ENCODE measurements around the gene GALT. TPM values are rescaled to one million over a fixed set of nuclear protein-coding genes. Genes with fewer than 3 reads are reported as not detected.
A peak's percentile ranks its signal among the peaks of the same experiment; 100 is the strongest.

The GALT gene
- total and polyA plus RNA-seq, 2 of the 4 experiments (the other 2 are of a cell fraction), result 15.8 to 34.6 TPM

- Histone ChIP-seq H3K14ac (replicated peaks; ENCODE audit: low read depth, low read length) (no peak overlapping the region), H3K4me3 (ENCODE audit: insufficient read depth, low read depth, low read length) (peak overlapping the region; percentile 69), H3K56ac (ENCODE audit: extremely low read depth, insufficient read depth, low read length) (no peak overlapping the region), H3K4me2 (ENCODE audit: low read depth, low read length) (peak overlapping the region; percentile 89), H4K20me1 (ENCODE audit: insufficient read depth, low read length) (no peaks in the 10 kb centered on the region), H3K4ac (ENCODE audit: low read depth, low read length) (no peak overlapping the region), H3K27me3 (ENCODE audit: control insufficient read depth, insufficient read depth, low read length) (no peaks in the 10 kb centered on the region), H2BK5ac (ENCODE audit: low read depth, low read length, poor library complexity, severe bottlenecking) (no peak overlapping the region), H2BK120ac (ENCODE audit: low read depth, low read length) (no peak overlapping the region), H2AK9ac (replicated peaks; ENCODE audit: low read depth, low read length, poor library complexity) (peak overlapping the region; percentile 71), H4K8ac (ENCODE audit: low read depth in 2 of 2, low read length in 2 of 2) (peak overlapping the region in 1 of 2 experiments; percentile 78; a peak in 2 of 4 replicates), H2AFZ (replicated peaks; ENCODE audit: low read length, poor library complexity) (peak overlapping the region; percentile 87), H3K36me3 (ENCODE audit: control insufficient read depth, insufficient read depth, low read length) (peaks cover 21% of the 10 kb centered on the region), H3K23ac (ENCODE audit: low read depth, low read length) (no peak overlapping the region), H3K4me1 (ENCODE audit: control insufficient read depth, insufficient read depth, low read length) (peaks cover 6% of the 10 kb centered on the region; the same call in 1 of the 2 replicates), H2BK15ac (ENCODE audit: low read depth, low read length) (no peak overlapping the region), H3K9me1 (ENCODE audit: insufficient read depth, low read length) (peaks cover 12% of the 10 kb centered on the region), H3K79me1 (ENCODE audit: low read depth in 1 of 2, low read length in 2 of 2) (peaks cover 8 to 18% of the 10 kb centered on the region in 2 experiments), H4K5ac (ENCODE audit: low read depth, low read length) (no peak overlapping the region), H3K18ac (ENCODE audit: low read depth, low read length) (no peak overlapping the region), H3K9ac (ENCODE audit: low read depth, low read length) (peak overlapping the region; percentile 65; the same call in 1 of the 2 replicates), H3K27ac (ENCODE audit: insufficient read depth, low read length) (no peak overlapping the region), H3K9me3 (ENCODE audit: control insufficient read depth, insufficient read depth, low read length) (no peaks in the 10 kb centered on the region), H4K91ac (ENCODE audit: insufficient read depth, low read depth, low read length) (no peak overlapping the region), H2BK20ac (ENCODE audit: low read depth, low read length) (no peak overlapping the region), H2AK5ac (ENCODE audit: low read depth, low read length) (no peak overlapping the region)
- DNase-seq, result peak; percentile 67
- 2% methylated on average over 10 of the region's 15 CpGs; no CpG with 5 or more reads in 1 of the 2 experiments for WGBS, 2 experiments (ENCODE audit: extremely low coverage in 2 of 2, insufficient read length in 1 of 2)
- POLR2A ChIA-PET (ENCODE audit: unreplicated experiment), result no interaction called here
- dilution Hi-C loops (cut with HindIII; ENCODE audit: low sequenced_read_pairs, unreplicated experiment) (no loop called here), in situ Hi-C loops (cut with MboI; ENCODE audit: low sequenced_read_pairs) (no loop called here), intact Hi-C loops (cut with micrococcal nuclease) (loop anchor here (1.0 kb wide), 2 partner anchors 21 to 89 kb away; no protein-coding TSS in a partner anchor)
- ATAC-seq (ENCODE audit: low read depth), result peak; percentile 48
- CTCF ChIA-PET, result interaction anchor here (0.9 to 1.1 kb wide), 3 partner anchors 16 to 209 kb away, joined by 3 read pairs; no protein-coding TSS in a partner anchor
- no TSS peak for BruUV-seq (replicated peaks)
- TF ChIP-seq BHLHE40 (IDR thresholded peaks at IDR 0.05; ENCODE audit: low read depth, low read length) (no peak), CHD1 (IDR thresholded peaks at IDR 0.05; ENCODE audit: low read depth, low read length) (no peak), CEBPB (IDR thresholded peaks at IDR 0.05; ENCODE audit: low read depth, low read length) (peak; percentile 66), POLR2A (IDR thresholded peaks at IDR 0.05; ENCODE audit: low read depth, low read length) (no peak), USF2 (IDR thresholded peaks at IDR 0.05; ENCODE audit: low read depth, low read length) (no peak), RCOR1 (IDR thresholded peaks at IDR 0.05; ENCODE audit: insufficient replicate concordance, low read length) (no peak), RAD21 (IDR thresholded peaks at IDR 0.05; ENCODE audit: low read length) (peak; percentile 56), MAFK (IDR thresholded peaks at IDR 0.05; ENCODE audit: low read depth, low read length) (no peak), RFX5 (IDR thresholded peaks at IDR 0.05; ENCODE audit: low read depth, low read length) (no peak), MXI1 (IDR thresholded peaks at IDR 0.05; ENCODE audit: borderline replicate concordance, low read depth, low read length) (no peak), SMC3 (IDR thresholded peaks at IDR 0.05; ENCODE audit: low read depth, low read length) (peak; percentile 74), MAZ (IDR thresholded peaks at IDR 0.05; ENCODE audit: borderline replicate concordance, low read depth, low read length) (peak; percentile 40; the same call in 1 of the 2 replicates), CTCF (conservative IDR thresholded peaks at IDR 0.05; ENCODE audit: low read depth, low read length) (peak; percentile 86), ELK1 (IDR thresholded peaks at IDR 0.05; ENCODE audit: borderline replicate concordance, low read depth, low read length) (no peak), FOS (IDR thresholded peaks at IDR 0.05; ENCODE audit: low read depth, low read length) (no peak)
These were observed 33.6 kb upstream of the GALT start for GRCh38 chr9:34612788-34613390.
